HL-60 (cell line): Measurements from ENCODE around the gene SEC22C.

Source experiments
- DNase-seq, 2 experiments: peaks; one replicate each; pipeline ENCODE4 v3.0.0-alpha.2; 2010 to 2020; ENCODE audit warnings: low read depth in 1 of 2, low spot score in 1 of 2
- H3K27ac ChIP-seq: fragments of 250-450 bp; sonication (Bioruptor Pico); replicated peaks from 2 replicates; pipeline ENCODE4 v1.5.1; 2020; ENCODE audit warnings: mild to moderate bottlenecking, moderate library complexity
- H3K27me3 ChIP-seq: fragments of 250-450 bp; sonication (Bioruptor Pico); 2 replicates; pipeline ENCODE4 v1.5.1; 2021; ENCODE audit warnings: mild to moderate bottlenecking, moderate library complexity; ENCODE audit not compliant: insufficient read depth, poor library complexity, severe bottlenecking
- H3K4me3 ChIP-seq: replicated peaks from 2 replicates; pipeline ENCODE4 v1.5.1; 2011; ENCODE audit warnings: mild to moderate bottlenecking, control low read depth, low read length; ENCODE audit not compliant: insufficient read depth
- GABPA ChIP-seq: IDR thresholded peaks from 2 replicates; pipeline ENCODE4 v1.6.1; 2012; ENCODE audit warnings: low read depth
- POLR2AphosphoS5 ChIP-seq: IDR thresholded peaks from 2 replicates; pipeline ENCODE4 v1.6.1; 2012; ENCODE audit warnings: low read depth
- REST ChIP-seq: IDR thresholded peaks from 2 replicates; pipeline ENCODE4 v1.6.1; 2012; ENCODE audit warnings: low read depth; ENCODE audit not compliant: insufficient replicate concordance
- SPI1 ChIP-seq: IDR thresholded peaks from 2 replicates; pipeline ENCODE4 v1.6.1; 2012; ENCODE audit warnings: low read depth, mild to moderate bottlenecking, borderline replicate concordance
- TF ChIP-seq, protein P1 (sequence below): IDR thresholded peaks from one replicate; pipeline ENCODE4 v1.5.1; 2011; ENCODE audit warnings: low read length, control low read depth, inconsistent platforms; ENCODE audit not compliant: insufficient read depth

The SEC22C gene

GRCh38 chr3:42511736-42512135 is 70.0 kb downstream of the SEC22C start:
- Histone ChIP-seq H3K4me3 (no peak overlapping the region), H3K27ac (no peak overlapping the region), H3K27me3 (no peaks in the 10 kb centered on the region)
- no peak for TF ChIP-seq GABPA
- TF ChIP-seq REST: no peak
- TF ChIP-seq POLR2AphosphoS5: no peak
- no peak for TF ChIP-seq SPI1
- TF ChIP-seq, protein P1, sequence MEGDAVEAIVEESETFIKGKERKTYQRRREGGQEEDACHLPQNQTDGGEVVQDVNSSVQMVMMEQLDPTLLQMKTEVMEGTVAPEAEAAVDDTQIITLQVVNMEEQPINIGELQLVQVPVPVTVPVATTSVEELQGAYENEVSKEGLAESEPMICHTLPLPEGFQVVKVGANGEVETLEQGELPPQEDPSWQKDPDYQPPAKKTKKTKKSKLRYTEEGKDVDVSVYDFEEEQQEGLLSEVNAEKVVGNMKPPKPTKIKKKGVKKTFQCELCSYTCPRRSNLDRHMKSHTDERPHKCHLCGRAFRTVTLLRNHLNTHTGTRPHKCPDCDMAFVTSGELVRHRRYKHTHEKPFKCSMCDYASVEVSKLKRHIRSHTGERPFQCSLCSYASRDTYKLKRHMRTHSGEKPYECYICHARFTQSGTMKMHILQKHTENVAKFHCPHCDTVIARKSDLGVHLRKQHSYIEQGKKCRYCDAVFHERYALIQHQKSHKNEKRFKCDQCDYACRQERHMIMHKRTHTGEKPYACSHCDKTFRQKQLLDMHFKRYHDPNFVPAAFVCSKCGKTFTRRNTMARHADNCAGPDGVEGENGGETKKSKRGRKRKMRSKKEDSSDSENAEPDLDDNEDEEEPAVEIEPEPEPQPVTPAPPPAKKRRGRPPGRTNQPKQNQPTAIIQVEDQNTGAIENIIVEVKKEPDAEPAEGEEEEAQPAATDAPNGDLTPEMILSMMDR: no peak
- DNase-seq: no peak

DNA sequence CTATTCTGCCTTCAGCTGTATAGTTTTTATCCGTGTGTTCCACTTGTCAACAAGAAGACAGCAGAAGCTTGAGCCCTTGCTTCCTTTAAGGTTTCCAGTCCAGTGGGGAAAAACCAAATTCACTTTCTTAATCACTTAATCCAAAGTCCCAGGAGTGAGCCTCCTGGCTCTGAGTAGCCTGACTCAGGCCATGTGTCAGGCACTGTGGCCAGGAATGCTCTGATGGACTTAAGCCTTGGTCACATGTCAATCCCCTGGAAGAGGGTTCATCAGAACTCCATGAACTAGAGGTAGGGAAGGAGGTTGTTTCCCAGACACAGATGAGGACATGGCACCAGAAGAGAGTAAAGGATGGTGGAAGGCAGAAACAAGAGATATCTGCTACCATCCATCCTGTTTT is 70.6 kb downstream of the SEC22C start:
- DNase-seq: no peak
- Histone ChIP-seq H3K27me3 (no peaks in the 10 kb centered on the region), H3K27ac (no peak overlapping the region), H3K4me3 (no peak overlapping the region)
- TF ChIP-seq SPI1 (no peak), POLR2AphosphoS5 (no peak), REST (no peak), GABPA (no peak)
- TF ChIP-seq, protein P1: no peak

- TF ChIP-seq POLR2AphosphoS5 (no peak), REST (no peak), GABPA (no peak), SPI1 (no peak)
- TF ChIP-seq, protein P1: no peak
- no peak for DNase-seq
- no peak overlapping the region for H3K4me3 ChIP-seq
- no peak overlapping the region for H3K27ac ChIP-seq
- no peaks in the 10 kb centered on the region for H3K27me3 ChIP-seq
These were observed 71.4 kb downstream of the SEC22C start for GRCh38 chr3:42510325-42510724.
